Subcutaneous abdominal adipose tissue (tissue), 5 donors: Measurements from ENCODE around the gene FPR1.
A peak's percentile ranks its signal among the peaks of the same experiment; 100 is the strongest.

Experiments used
- H3K27ac ChIP-seq: one replicate; pipeline ENCODE4 v1.7.0; 2013; ENCODE audit warnings: low read depth, mild to moderate bottlenecking, inconsistent platforms, low read length, moderate library complexity
- H3K27me3 ChIP-seq, 5 donors: one replicate each; pipeline ENCODE4 v1.7.0; 2013; ENCODE audit warnings: low read length in 5 of 5, inconsistent platforms in 1 of 5; ENCODE audit not compliant: control insufficient read depth in 5 of 5, insufficient read depth in 4 of 5
- H3K36me3 ChIP-seq, 5 donors: one replicate each; pipeline ENCODE4 v1.7.0; 2013; ENCODE audit warnings: low read length in 5 of 5; ENCODE audit not compliant: control insufficient read depth in 5 of 5, insufficient read depth in 5 of 5
- H3K4me1 ChIP-seq, 5 donors: one replicate each; pipeline ENCODE4 v1.7.0; 2013; ENCODE audit warnings: low read length in 5 of 5, mild to moderate bottlenecking in 3 of 5, moderate library complexity in 1 of 5; ENCODE audit not compliant: control insufficient read depth in 5 of 5, insufficient read depth in 5 of 5
- H3K4me3 ChIP-seq, 5 donors: one replicate each; pipeline ENCODE4 v1.7.0; 2013; ENCODE audit warnings: low read length in 5 of 5, low read depth in 1 of 5
- H3K9ac ChIP-seq, 5 donors: one replicate each; pipeline ENCODE4 v1.7.0; 2013; ENCODE audit warnings: low read length in 5 of 5, mild to moderate bottlenecking in 4 of 5, moderate library complexity in 3 of 5
- H3K9me3 ChIP-seq, 5 donors: one replicate each; pipeline ENCODE4 v1.7.0; 2013; ENCODE audit warnings: low read length in 5 of 5; ENCODE audit not compliant: control insufficient read depth in 5 of 5
- donor health status: healthy.
- donor health status: healthy.
- donor health status: healthy.
- donor health status: healthy.
- donor health status: healthy.

FPR1 gene

GRCh38 chr19:51760697-51761356 is 9.1 kb upstream of the FPR1 start, which contains the start of gene FPR2:
Gene FPR2 (plus strand): TSS chr19:51761180. CDS start chr19:51768659, 7,479 bp downstream.
- no peaks in the 10 kb centered on the region for H3K36me3 ChIP-seq
- H3K27me3 ChIP-seq: peaks cover 3 to 9% (median 4%) of the 10 kb centered on the region in 5 donors
- no peak within 1 kb of the TSS for H3K9ac ChIP-seq
- no peak within 1 kb of the TSS for H3K4me3 ChIP-seq
- H3K27ac ChIP-seq: no peak within 1 kb of the TSS
- no peaks in the 10 kb centered on the region for H3K4me1 ChIP-seq
- no peaks in the 10 kb centered on the region for H3K9me3 ChIP-seq

- no peak overlapping the region for H3K27ac ChIP-seq
- peaks cover 0 to 4% (median 0%) of the 10 kb centered on the region in 5 donors for H3K4me1 ChIP-seq
- no peak overlapping the region for H3K9ac ChIP-seq
- no peaks in the 10 kb centered on the region for H3K36me3 ChIP-seq
- H3K9me3 ChIP-seq: no peaks in the 10 kb centered on the region
- no peak overlapping the region for H3K4me3 ChIP-seq
- peaks cover 0 to 5% (median 3%) of the 10 kb centered on the region in 5 donors for H3K27me3 ChIP-seq
These were observed 3.9 kb upstream of the FPR1 start for GRCh38 chr19:51755571-51755970.

GRCh38 chr19:51754770-51755169 is 3.1 kb upstream of the FPR1 start:
- Histone ChIP-seq H3K4me1 (peaks cover 0 to 4% (median 0%) of the 10 kb centered on the region in 5 donors), H3K27me3 (peaks cover 0 to 5% (median 3%) of the 10 kb centered on the region in 5 donors), H3K4me3 (no peak overlapping the region), H3K9ac (no peak overlapping the region), H3K27ac (no peak overlapping the region), H3K36me3 (no peaks in the 10 kb centered on the region), H3K9me3 (no peaks in the 10 kb centered on the region)

- H3K9me3 ChIP-seq: no peaks in the 10 kb centered on the region
- no peak overlapping the region for H3K27ac ChIP-seq
- no peaks in the 10 kb centered on the region for H3K36me3 ChIP-seq
- no peak overlapping the region for H3K9ac ChIP-seq
- peaks cover 0 to 4% (median 0%) of the 10 kb centered on the region in 5 donors for H3K4me1 ChIP-seq
- H3K4me3 ChIP-seq: no peak overlapping the region
- peaks cover 0 to 5% (median 3%) of the 10 kb centered on the region in 5 donors for H3K27me3 ChIP-seq
These were observed 2.4 kb upstream of the FPR1 start for GRCh38 chr19:51754109-51754508.

- Histone ChIP-seq H3K9ac (no peak overlapping the region), H3K9me3 (no peaks in the 10 kb centered on the region), H3K4me1 (peaks cover 0 to 4% (median 0%) of the 10 kb centered on the region in 5 donors), H3K27me3 (peaks cover 0 to 5% (median 0%) of the 10 kb centered on the region in 5 donors), H3K36me3 (peaks cover 0 to 5% (median 0%) of the 10 kb centered on the region in 5 donors), H3K27ac (no peak overlapping the region), H3K4me3 (peak overlapping the region in 2 of 5 donors; percentile 0 to 29)
These were observed 1.1 kb downstream of the FPR1 start for GRCh38 chr19:51750400-51751094.

- Histone ChIP-seq H3K27me3 (peaks cover 0 to 2% (median 0%) of the 10 kb centered on the region in 5 donors), H3K36me3 (peaks cover 0 to 5% (median 0%) of the 10 kb centered on the region in 5 donors), H3K9ac (no peak overlapping the region), H3K9me3 (no peaks in the 10 kb centered on the region), H3K4me1 (peaks cover 0 to 4% (median 0%) of the 10 kb centered on the region in 5 donors), H3K4me3 (no peak overlapping the region), H3K27ac (no peak overlapping the region)
These were observed 1.7 kb downstream of the FPR1 start for GRCh38 chr19:51749979-51750378.

GRCh38 chr19:51746731-51747130 is 4.9 kb downstream of the FPR1 start:
- no peak overlapping the region for H3K4me3 ChIP-seq
- peaks cover 0 to 5% (median 0%) of the 10 kb centered on the region in 5 donors for H3K36me3 ChIP-seq
- H3K4me1 ChIP-seq: no peaks in the 10 kb centered on the region
- H3K9ac ChIP-seq: no peak overlapping the region
- no peak overlapping the region for H3K27ac ChIP-seq
- H3K27me3 ChIP-seq: peaks cover 0 to 4% (median 0%) of the 10 kb centered on the region in 5 donors
- no peaks in the 10 kb centered on the region for H3K9me3 ChIP-seq

GRCh38 chr19:51743405-51743804 is 8.3 kb downstream of the FPR1 start:
- Histone ChIP-seq H3K9ac (no peak overlapping the region), H3K27me3 (peaks cover 0 to 10% (median 7%) of the 10 kb centered on the region in 5 donors), H3K36me3 (peaks cover 0 to 5% (median 0%) of the 10 kb centered on the region in 5 donors)

GRCh38 chr19:51742789-51743188 is 8.9 kb downstream of the FPR1 start:
- Histone ChIP-seq H3K9ac (no peak overlapping the region), H3K4me1 (no peaks in the 10 kb centered on the region), H3K9me3 (no peaks in the 10 kb centered on the region), H3K27me3 (peaks cover 0 to 10% (median 7%) of the 10 kb centered on the region in 5 donors), H3K4me3 (no peak overlapping the region), H3K36me3 (peaks cover 0 to 5% (median 0%) of the 10 kb centered on the region in 5 donors), H3K27ac (no peak overlapping the region)

More at GRCh38 chr19:51743405-51743804, 8.3 kb downstream of the FPR1 start:
- H3K4me3 ChIP-seq: no peak overlapping the region
- H3K4me1 ChIP-seq: no peaks in the 10 kb centered on the region
- no peaks in the 10 kb centered on the region for H3K9me3 ChIP-seq
- no peak overlapping the region for H3K27ac ChIP-seq

GRCh38 chr19:51740356-51740755 is 11.3 kb downstream of the FPR1 start:
- no peak overlapping the region for H3K4me3 ChIP-seq
- H3K27me3 ChIP-seq: peaks cover 4 to 18% (median 11%) of the 10 kb centered on the region in 5 donors
- H3K9me3 ChIP-seq: no peaks in the 10 kb centered on the region
- no peak overlapping the region for H3K27ac ChIP-seq
- peaks cover 0 to 6% (median 0%) of the 10 kb centered on the region in 5 donors for H3K4me1 ChIP-seq
- no peaks in the 10 kb centered on the region for H3K36me3 ChIP-seq
- H3K9ac ChIP-seq: no peak overlapping the region
